GM19099 (cell line): ENCODE measurements around the gene UBE2E2.

Experiments
- POLR2A ChIP-seq: IDR thresholded peaks from 3 replicates; pipeline ENCODE4 v1.6.1; 2011; ENCODE audit warnings: low read depth; ENCODE audit not compliant: insufficient read length; ENCODE audit errors: extremely low read depth

Gene UBE2E2

DNA sequence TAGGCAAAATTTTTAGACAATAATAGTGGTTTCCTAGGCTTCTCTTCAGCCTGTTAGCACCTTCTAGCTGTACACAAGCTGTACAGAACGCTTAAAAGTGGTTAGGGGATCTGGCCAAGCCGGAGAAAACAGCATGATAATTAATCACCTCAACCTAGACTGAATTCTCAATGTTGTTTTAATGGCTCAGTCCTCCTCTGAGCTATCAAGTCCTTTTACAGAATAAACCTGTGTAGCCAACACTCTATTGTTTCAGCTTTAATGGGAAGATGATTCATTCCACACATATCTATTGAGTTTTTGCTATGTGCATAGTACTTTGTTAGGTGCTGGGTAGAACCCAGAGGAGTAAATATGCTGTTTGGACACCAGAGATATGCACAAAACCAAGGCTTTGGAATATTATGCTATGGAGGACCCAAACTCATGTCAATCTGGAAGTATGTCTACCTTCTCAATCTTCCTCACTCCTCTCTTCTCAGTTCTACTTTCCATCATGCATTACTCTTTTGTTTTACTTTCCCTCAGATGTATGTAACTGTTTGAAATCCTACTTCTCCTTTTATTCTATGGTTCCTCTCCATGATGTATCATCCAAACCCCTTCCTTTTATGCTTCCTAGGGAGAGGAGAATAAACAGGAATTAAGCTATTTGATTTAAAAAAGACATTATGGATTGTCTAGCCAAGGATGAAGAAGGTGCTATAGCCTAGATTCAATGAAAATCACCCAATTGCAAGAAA lies 27.6 kb upstream of the UBE2E2 start:
- TF ChIP-seq POLR2A = no peak

DNA sequence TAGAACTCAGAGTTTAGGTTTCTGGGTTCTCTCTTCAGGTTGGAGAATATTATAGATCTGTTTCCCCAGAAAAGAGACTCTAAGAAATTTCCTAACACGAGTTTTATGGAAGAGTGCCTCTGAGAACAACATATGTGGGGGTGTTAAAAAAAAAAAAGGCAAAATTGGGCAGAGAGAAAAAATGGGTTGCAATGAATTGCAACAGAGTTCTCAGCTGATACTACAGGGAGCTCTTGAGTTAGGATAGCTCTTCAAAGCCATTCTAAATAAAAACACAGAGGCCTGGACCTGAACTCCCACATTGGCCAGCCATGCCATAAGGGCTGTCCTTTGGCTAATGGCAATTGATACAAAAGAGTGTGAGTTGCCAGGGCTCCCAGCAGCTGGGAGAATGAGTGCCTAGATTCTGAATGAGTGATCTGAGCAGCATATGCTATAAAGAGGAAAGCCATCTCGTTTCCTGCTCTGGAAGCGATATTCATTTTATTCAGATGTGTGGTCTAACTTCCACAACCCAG lies 20.1 kb upstream of the UBE2E2 start:
- no peak for TF ChIP-seq POLR2A

DNA sequence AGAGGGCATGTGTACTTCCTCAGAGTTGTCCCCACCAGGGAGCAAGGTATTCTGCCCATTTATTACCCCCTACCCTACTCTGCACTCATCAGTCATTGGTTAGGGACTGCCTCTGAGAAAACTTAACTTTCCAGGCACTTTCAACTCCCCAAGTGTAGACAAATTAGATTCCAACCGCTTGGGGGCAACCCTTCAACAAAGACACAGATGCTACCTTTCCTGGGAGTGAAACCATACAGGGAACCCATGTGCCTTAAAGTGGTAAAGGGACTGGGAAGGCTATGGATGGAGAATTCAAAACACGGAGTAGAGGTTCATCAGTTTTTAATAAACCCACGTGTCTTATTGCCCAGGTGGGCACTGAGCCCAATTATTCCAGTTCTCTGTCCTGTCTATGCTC lies 19.4 kb upstream of the UBE2E2 start:
- TF ChIP-seq POLR2A = no peak

GRCh38 chr3:23185861-23186260 lies 17.3 kb upstream of the UBE2E2 start:
- TF ChIP-seq POLR2A = no peak

DNA sequence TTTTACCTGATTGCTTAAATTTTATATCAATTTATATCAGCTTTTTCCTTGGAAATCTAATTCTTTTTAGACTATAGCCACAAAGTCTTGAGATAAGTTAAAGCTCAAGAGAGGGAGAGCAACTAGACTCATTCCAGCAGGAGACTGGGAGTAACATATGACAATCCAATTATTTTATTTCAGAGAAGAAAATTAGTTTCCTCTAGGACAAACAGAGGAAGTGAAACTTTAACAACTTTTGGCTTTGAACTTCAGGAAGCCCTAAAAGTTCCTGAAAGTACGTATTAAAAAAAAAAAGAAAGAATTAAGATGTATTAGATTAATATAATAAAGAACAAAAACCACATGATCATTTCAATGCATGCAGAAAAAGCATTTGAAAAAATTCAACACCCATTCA lies 13.9 kb upstream of the UBE2E2 start:
- no peak for TF ChIP-seq POLR2A

GRCh38 chr3:23192816-23193215 lies 10.3 kb upstream of the UBE2E2 start:
- TF ChIP-seq POLR2A = no peak

DNA sequence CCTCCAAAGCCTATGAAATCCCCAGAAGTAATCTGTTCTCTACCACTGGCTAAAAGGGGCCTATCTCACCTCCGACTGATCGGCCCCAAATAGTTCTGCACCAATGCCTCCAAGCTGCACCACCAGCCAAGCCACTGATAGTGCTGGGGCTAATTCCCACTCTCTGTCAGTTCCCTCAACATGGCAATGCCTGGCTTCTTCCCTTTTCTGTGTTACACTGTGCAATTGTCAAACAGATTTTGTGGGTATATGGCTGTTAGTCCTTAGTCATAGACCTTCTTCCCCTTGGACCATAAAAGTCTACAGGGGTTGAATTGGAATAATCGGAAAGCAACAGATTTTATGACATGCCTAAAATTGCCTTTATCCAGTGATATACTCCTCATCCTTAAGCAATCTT lies 9.3 kb upstream of the UBE2E2 start:
- TF ChIP-seq POLR2A = no peak

- TF ChIP-seq POLR2A = no peak
Measured at GRCh38 chr3:23198801-23199200, 4.3 kb upstream of the UBE2E2 start.

GRCh38 chr3:23199649-23200048 lies 3.5 kb upstream of the UBE2E2 start:
- no peak for TF ChIP-seq POLR2A

DNA sequence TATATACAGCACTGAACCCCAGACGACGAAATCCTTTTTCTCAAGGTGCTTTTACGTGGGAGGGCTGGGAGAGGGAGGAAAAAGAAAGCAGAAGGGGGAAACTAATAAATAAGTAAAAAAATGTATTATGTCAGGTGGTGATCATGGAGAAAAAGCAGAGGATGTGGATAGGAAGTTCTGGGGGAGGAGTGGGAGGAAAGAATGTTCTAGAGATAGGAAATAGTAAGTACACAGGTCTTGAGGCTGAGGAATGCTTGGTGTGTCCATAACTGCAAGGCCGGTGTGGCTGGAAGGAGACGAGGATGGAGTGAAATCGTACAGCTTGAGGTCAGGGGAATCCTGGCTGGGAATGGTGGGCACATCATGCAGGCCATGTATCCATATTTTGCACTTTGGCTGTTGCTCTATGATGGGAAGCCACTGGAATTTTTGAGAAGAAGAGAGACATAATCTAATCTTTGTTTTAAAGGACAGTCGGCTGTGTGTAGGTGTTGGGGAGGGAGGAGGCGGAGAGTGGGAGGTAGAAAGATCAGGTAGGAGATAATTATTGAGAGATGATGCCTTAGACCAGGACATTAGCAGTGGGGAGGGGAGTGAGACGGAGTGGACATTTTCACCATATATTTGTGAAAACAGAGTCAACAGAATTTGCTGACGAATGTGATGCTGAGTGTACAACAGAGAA lies 1.8 kb upstream of the UBE2E2 start:
- TF ChIP-seq POLR2A = no peak

DNA sequence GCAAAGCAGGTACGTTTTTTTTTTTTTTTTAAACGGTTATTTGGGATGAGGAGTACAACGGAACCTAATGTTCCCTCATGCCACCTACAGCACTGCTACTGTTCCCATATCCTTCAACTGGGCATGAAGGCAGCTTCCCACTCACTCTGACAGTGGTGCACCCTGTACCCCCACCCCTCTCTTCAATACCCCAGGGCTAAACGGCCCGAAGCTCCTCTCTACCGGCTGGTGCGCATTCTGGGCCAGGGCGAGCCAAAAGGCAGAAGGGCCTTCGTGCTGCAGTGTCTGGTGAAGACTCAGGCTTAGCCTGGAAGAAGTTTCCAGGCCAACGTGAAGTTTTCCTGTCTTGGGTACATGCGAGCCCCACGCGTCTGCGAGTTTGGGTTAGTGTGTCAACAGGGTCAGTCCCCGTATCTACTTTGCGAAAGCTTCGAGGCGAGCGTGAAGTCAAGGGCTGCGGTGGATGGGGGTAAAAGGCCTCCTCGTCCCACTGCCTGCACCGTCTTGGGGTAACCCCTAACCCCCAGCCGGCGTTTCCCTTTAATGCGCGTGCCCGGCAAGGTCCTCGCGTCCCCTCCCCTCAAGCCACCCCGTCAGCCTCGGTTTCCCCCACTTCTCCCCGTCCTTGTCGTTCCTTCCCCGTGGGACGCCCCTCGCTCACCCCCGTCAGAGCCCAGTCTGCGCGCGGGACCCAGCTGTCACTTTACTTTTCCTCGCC lies 765 bp upstream of the UBE2E2 start:
- no peak for TF ChIP-seq POLR2A

GRCh38 chr3:23203708-23204330 lies 692 bp downstream of the UBE2E2 start:
- TF ChIP-seq POLR2A = no peak

DNA sequence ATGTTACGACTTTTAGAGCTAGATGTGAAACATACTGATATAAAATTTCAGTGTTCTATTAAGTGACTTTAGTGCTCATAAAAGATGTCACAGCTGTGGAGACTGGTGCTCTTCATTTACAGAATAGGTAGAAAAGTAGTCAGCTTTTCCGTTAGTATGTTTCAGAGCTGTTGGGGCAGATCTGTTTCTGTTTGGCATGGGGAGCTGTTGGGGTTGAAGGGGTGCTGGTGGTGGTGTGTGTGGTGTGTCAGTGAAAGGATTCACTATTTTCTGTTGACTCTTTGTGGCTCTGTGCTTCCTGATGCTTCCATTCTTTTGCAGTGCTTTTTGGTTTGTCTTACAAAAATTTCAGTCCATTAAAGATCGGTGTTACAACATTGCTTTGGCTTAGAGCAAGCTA lies 3.2 kb downstream of the UBE2E2 start:
- TF ChIP-seq POLR2A = no peak

DNA sequence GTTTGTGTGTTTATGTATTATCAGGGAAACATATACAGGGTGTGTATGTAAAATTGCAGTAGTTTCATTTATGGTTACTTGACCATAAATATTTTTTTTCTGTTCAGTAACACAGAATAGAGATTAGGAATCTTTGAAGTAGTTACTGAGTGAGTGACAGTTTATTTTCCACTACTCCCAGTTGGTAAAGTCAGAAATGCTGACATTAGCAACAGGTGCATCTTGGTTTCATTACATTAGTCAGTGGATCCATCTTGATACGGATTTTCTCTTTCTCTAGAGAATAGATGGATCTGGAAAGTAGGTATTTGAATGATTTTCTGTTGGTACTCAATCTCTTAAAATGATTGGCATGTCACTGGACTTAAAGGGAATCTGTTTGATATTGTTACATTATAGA lies 6.0 kb downstream of the UBE2E2 start:
- no peak for TF ChIP-seq POLR2A
